A673 (cell line): ENCODE results near the gene MPZL1. TPM values are rescaled to one million over a fixed set of nuclear protein-coding genes. Genes with fewer than 3 reads are reported as not detected.

Experiments
- BruUV-seq: library from RNA; stranded (reverse); fragments of 400-500 nt; replicated peaks from 2 replicates; lab custom pipeline; 2021; lab: Mats Ljungman, UMichigan
- CTCF ChIA-PET: fragments of 300-600 bp; sonication (Branson Sonifier 250); formaldehyde crosslinking; loops from one replicate; lab custom pipeline; 2022; ENCODE audit warnings: antibody characterized with exemption; lab: Charles Lee
- POLR2A ChIA-PET: fragments of 300-600 bp; sonication (Branson Sonifier 250); formaldehyde crosslinking; loops from one replicate; lab custom pipeline; 2022; ENCODE audit warnings: antibody characterized with exemption; ENCODE audit not compliant: low non-redundant PET; lab: Charles Lee
- DNase-seq: peaks from one replicate; pipeline ENCODE4 v3.0.0-alpha.2; 2015; ENCODE audit warnings: low spot score
- H3K27ac ChIP-seq: fragments of 200-600 bp; sonication (generic); 2 replicates; pipeline ENCODE4 v1.5.1; 2016; ENCODE audit warnings: mixed run types, low read depth, mild to moderate bottlenecking, mixed read lengths, antibody characterized with exemption, low read length; ENCODE audit not compliant: poor library complexity, severe bottlenecking
- H3K27me3 ChIP-seq: fragments of 200-600 bp; sonication (generic); replicated peaks from 2 replicates; pipeline ENCODE4 v1.6.1; 2017; ENCODE audit warnings: mixed run types, low read depth, mild to moderate bottlenecking, mixed read lengths, antibody characterized with exemption, low read length; ENCODE audit not compliant: insufficient read depth, poor library complexity
- H3K36me3 ChIP-seq: fragments of 200-600 bp; sonication (generic); 2 replicates; pipeline ENCODE4 v1.6.1; 2016; ENCODE audit warnings: mixed run types, mild to moderate bottlenecking, mixed read lengths, antibody characterized with exemption, low read length; ENCODE audit not compliant: insufficient read depth, poor library complexity, severe bottlenecking
- H3K4me1 ChIP-seq: fragments of 200-600 bp; sonication (generic); 2 replicates; pipeline ENCODE4 v1.6.1; 2017; ENCODE audit warnings: mixed run types, mild to moderate bottlenecking, mixed read lengths, antibody characterized with exemption, low read length; ENCODE audit not compliant: insufficient read depth, poor library complexity, severe bottlenecking
- H3K4me3 ChIP-seq: fragments of 200-600 bp; sonication (generic); 2 replicates; pipeline ENCODE4 v1.5.1; 2016; ENCODE audit warnings: low read depth, mixed run types, mild to moderate bottlenecking, mixed read lengths, low read length; ENCODE audit not compliant: poor library complexity, severe bottlenecking
- H3K9me3 ChIP-seq: fragments of 200-600 bp; sonication (generic); 2 replicates; pipeline ENCODE4 v1.6.1; 2016; ENCODE audit warnings: mixed run types, low read depth, mild to moderate bottlenecking, mixed read lengths, antibody characterized with exemption, low read length; ENCODE audit not compliant: poor library complexity, severe bottlenecking
- EZH2 ChIP-seq: fragments of 200-600 bp; sonication (generic); IDR thresholded peaks from 2 replicates; pipeline ENCODE4 v1.6.1; 2017; ENCODE audit warnings: borderline replicate concordance, low read depth, mild to moderate bottlenecking, mixed read lengths, antibody characterized with exemption, low read length; ENCODE audit not compliant: poor library complexity, severe bottlenecking
- intact Hi-C: fragments of 100-400 bp; cut with micrococcal nuclease; formaldehyde crosslinking; loops from one replicate; pipeline ENCODE4 v1.10.0; 2022; ENCODE audit not compliant: unreplicated experiment
- total RNA-seq: library from RNA; stranded (reverse); gene quantifications from 2 replicates; pipeline ENCODE4 v1.2.3, GENCODE V29; 2021
- TF ChIP-seq, protein P1 (sequence below): fragments of 300-800, 200-600 bp; sonication (generic); conservative IDR thresholded peaks from 2 replicates; pipeline ENCODE4 v1.5.1; 2017; ENCODE audit warnings: low read depth, mild to moderate bottlenecking, antibody characterized with exemption, low read length, moderate library complexity, mixed read lengths

Gene MPZL1
- total RNA-seq, 1 experiment from 2014 or later = 87.8 TPM

DNA sequence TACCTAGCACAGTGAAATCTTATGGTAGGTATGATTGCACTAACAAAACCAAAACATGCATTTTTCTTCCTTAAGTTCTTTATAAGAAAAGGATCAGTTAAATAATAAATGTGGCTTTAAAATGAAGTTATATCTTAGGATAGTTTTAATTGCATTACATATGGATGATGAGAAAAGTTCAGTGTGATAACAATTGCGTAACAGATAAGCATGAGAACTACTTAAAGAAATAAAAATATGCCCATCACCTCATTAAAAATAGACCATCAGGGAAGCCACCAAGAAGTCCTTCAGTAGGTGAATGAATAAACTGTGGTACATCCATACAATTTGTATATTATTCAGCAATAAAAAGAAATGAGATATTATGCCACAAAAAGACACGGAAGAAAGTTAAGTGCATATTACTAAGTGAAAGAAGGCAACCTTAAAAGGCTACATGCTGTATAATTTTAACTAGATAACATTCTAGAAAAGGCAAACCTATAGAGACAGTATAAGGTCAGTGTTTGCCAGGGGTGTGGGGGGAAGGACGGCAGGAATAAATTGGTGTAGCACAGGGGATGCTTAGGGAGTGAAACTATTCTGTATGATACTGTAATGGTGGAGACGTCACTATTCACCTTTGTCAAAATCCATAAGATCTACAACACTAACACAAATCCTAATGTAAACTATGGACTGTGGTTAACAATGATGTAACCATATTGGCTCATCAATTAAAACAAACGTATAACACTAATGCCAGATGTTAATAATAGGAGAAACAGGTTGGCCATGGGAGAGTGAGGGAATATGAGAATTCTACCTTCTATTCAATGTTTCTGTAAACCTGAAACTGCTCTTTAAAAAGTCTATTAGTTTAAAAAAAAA lies 42.9 kb downstream of the MPZL1 start:
- CTCF ChIA-PET = no interaction called here
- no peak for DNase-seq

DNA sequence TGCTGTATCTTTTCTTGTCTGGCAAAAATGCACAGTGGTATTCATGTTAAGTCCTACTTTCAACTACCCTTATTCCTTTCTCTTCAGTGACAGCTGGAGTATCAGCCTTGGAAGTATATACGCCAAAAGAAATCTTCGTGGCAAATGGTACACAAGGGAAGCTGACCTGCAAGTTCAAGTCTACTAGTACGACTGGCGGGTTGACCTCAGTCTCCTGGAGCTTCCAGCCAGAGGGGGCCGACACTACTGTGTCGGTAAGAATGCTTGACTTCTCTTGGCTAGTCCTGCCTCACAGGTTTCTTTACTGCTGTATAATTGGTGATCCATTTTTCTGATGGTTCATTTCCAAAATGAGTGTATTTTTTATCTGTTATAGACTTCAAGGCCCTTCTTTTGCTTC lies 43.7 kb downstream of the MPZL1 start:
- Histone ChIP-seq H3K36me3 (peaks cover 7% of the 10 kb centered on the region), H3K4me1 (peaks cover 4% of the 10 kb centered on the region), H3K9me3 (no peaks in the 10 kb centered on the region), H3K4me3 (no peak overlapping the region), H3K27ac (no peak overlapping the region), H3K27me3 (no peaks in the 10 kb centered on the region)
- TF ChIP-seq, protein P1, sequence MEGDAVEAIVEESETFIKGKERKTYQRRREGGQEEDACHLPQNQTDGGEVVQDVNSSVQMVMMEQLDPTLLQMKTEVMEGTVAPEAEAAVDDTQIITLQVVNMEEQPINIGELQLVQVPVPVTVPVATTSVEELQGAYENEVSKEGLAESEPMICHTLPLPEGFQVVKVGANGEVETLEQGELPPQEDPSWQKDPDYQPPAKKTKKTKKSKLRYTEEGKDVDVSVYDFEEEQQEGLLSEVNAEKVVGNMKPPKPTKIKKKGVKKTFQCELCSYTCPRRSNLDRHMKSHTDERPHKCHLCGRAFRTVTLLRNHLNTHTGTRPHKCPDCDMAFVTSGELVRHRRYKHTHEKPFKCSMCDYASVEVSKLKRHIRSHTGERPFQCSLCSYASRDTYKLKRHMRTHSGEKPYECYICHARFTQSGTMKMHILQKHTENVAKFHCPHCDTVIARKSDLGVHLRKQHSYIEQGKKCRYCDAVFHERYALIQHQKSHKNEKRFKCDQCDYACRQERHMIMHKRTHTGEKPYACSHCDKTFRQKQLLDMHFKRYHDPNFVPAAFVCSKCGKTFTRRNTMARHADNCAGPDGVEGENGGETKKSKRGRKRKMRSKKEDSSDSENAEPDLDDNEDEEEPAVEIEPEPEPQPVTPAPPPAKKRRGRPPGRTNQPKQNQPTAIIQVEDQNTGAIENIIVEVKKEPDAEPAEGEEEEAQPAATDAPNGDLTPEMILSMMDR = no peak
- ChIA-PET CTCF (no interaction called here), POLR2A (interaction anchor here (0.6 kb wide), 1 partner anchor 29 kb away, joined by 3 read pairs; no protein-coding TSS in a partner anchor)
- no peak for DNase-seq
- intact Hi-C loops = no loop called here
- no TSS peak for BruUV-seq

More for the DNA sequence above, 42.9 kb downstream of the MPZL1 start:
- BruUV-seq = no TSS peak
- intact Hi-C loops = no loop called here
- peaks cover 7% of the 10 kb centered on the region for H3K36me3 ChIP-seq
- H3K9me3 ChIP-seq = no peaks in the 10 kb centered on the region
- no peak overlapping the region for H3K27ac ChIP-seq
- H3K27me3 ChIP-seq = no peaks in the 10 kb centered on the region
- POLR2A ChIA-PET = no interaction called here
- peaks cover 4% of the 10 kb centered on the region for H3K4me1 ChIP-seq
- H3K4me3 ChIP-seq = no peak overlapping the region
- TF ChIP-seq, protein P1 = no peak

DNA sequence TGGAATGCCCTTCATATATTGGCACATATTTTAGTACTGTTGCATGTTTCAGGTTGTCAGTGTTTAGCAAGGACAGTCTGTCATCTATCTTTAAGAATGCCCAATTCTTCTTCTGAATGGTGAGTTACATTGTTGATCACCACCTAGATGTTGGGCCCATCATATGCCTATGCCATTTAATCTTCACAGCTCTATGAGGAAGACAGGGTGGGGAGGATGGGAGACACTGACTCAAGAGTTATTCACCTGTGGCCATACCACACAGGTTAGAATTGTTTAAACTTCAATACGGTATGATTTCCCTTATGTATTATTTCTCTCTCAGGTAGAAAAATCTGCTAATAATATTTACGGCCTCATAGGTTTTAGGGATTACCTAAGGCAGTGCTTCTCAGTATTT lies 44.8 kb downstream of the MPZL1 start:
- Histone ChIP-seq H3K27me3 (no peaks in the 10 kb centered on the region), H3K9me3 (no peaks in the 10 kb centered on the region), H3K27ac (no peak overlapping the region), H3K36me3 (peaks cover 7% of the 10 kb centered on the region), H3K4me1 (no peaks in the 10 kb centered on the region), H3K4me3 (no peak overlapping the region)
- ChIA-PET CTCF (no interaction called here), POLR2A (no interaction called here)
- intact Hi-C loops = no loop called here
- no peak for DNase-seq
- BruUV-seq = no TSS peak
- TF ChIP-seq, protein P1 = no peak
- TF ChIP-seq EZH2 = no peak
